Measurements from ENCODE around the gene KRT77. TPM values are rescaled to one million over a fixed set of nuclear protein-coding genes. Genes with fewer than 3 reads are reported as not detected.

KRT77 gene
- total RNA-seq, 3 donors from 2014 or later (not counting 1 experiment from before 2014, with no cell fraction given), result not detected

- H3K27ac ChIP-seq (ENCODE audit: low read length), result peak overlapping the region; percentile 89
- no peaks in the 10 kb centered on the region for H3K36me3 ChIP-seq (ENCODE audit: control insufficient read depth, insufficient read depth, low read length)
- H3K4me3 Mint-ChIP-seq, result peak overlapping the region; percentile 84
- no peaks in the 10 kb centered on the region for H3K9me3 Mint-ChIP-seq
- no peak overlapping the region for H3K4me3 ChIP-seq (ENCODE audit: low read length)
- WGBS (ENCODE audit: insufficient coverage), result 66% methylated on average over 4 of the region's 4 CpGs
- no peaks in the 10 kb centered on the region for H3K27me3 ChIP-seq (ENCODE audit: control insufficient read depth, insufficient read depth, low read length)
- DNase-seq, result no peak
- ATAC-seq, result peak in 1 of 3 donors; percentile 1
- TF ChIP-seq CTCF (IDR thresholded peaks at IDR 0.05), result no peak
- H3K9me3 ChIP-seq (ENCODE audit: control insufficient read depth, insufficient read depth, low read length), result peaks cover 3% of the 10 kb centered on the region
- H3K27me3 Mint-ChIP-seq (ENCODE audit: low read depth in 2 of 2), result no peaks in the 10 kb centered on the region
- intact Hi-C loops (cut with micrococcal nuclease), result loop anchor here (1.0 to 5.0 kb wide), 6 partner anchors 10 to 190 kb away; partner anchors contain the start of gene KRT1
- H3K4me1 Mint-ChIP-seq, result peaks cover 73 to 88% of the 10 kb centered on the region in 2 donors
- peaks cover 42% of the 10 kb centered on the region for H3K4me1 ChIP-seq (ENCODE audit: control insufficient read depth, insufficient read depth, low read length)
- peak overlapping the region; percentile 97 to 98 for H3K27ac Mint-ChIP-seq
- H3K36me3 Mint-ChIP-seq, result no peaks in the 10 kb centered on the region
Observed at GRCh38 chr12:52645982-52646381, 57.3 kb downstream of the KRT77 start.

- peak overlapping the region; percentile 97 to 98 for H3K27ac Mint-ChIP-seq
- ATAC-seq, result peak; percentile 85 to 91 (median 90)
- Histone ChIP-seq H3K4me1 (ENCODE audit: control insufficient read depth, insufficient read depth, low read length) (peaks cover 42% of the 10 kb centered on the region), H3K36me3 (ENCODE audit: control insufficient read depth, insufficient read depth, low read length) (no peaks in the 10 kb centered on the region), H3K4me3 (ENCODE audit: low read length) (no peak overlapping the region), H3K27ac (ENCODE audit: low read length) (peak overlapping the region; percentile 89), H3K27me3 (ENCODE audit: control insufficient read depth, insufficient read depth, low read length) (no peaks in the 10 kb centered on the region), H3K9me3 (ENCODE audit: control insufficient read depth, insufficient read depth, low read length) (peaks cover 3% of the 10 kb centered on the region)
- no peaks in the 10 kb centered on the region for H3K36me3 Mint-ChIP-seq
- H3K4me1 Mint-ChIP-seq, result peaks cover 75 to 86% of the 10 kb centered on the region in 2 donors
- WGBS (ENCODE audit: insufficient coverage), result 45% methylated on average over 7 of the region's 7 CpGs
- peak; percentile 51 to 88 for DNase-seq
- H3K9me3 Mint-ChIP-seq, result no peaks in the 10 kb centered on the region
- TF ChIP-seq CTCF (IDR thresholded peaks at IDR 0.05), result no peak
- H3K4me3 Mint-ChIP-seq, result peak overlapping the region; percentile 84
- no peaks in the 10 kb centered on the region for H3K27me3 Mint-ChIP-seq (ENCODE audit: low read depth in 2 of 2)
- intact Hi-C loops (cut with micrococcal nuclease), result loop anchor here (1.0 to 5.0 kb wide), 6 partner anchors 9 to 191 kb away; partner anchors contain the start of gene KRT1
Observed at GRCh38 chr12:52645120-52645761, 58.1 kb downstream of the KRT77 start.

GRCh38 chr12:52644078-52644415, 59.3 kb downstream of the KRT77 start:
- Histone ChIP-seq H3K27ac (ENCODE audit: low read length) (peak overlapping the region; percentile 89), H3K27me3 (ENCODE audit: control insufficient read depth, insufficient read depth, low read length) (no peaks in the 10 kb centered on the region), H3K4me3 (ENCODE audit: low read length) (no peak overlapping the region), H3K36me3 (ENCODE audit: control insufficient read depth, insufficient read depth, low read length) (no peaks in the 10 kb centered on the region), H3K4me1 (ENCODE audit: control insufficient read depth, insufficient read depth, low read length) (peaks cover 42% of the 10 kb centered on the region), H3K9me3 (ENCODE audit: control insufficient read depth, insufficient read depth, low read length) (peaks cover 3% of the 10 kb centered on the region)
- Mint-ChIP-seq H3K36me3 (no peaks in the 10 kb centered on the region), H3K4me3 (no peak overlapping the region), H3K4me1 (peaks cover 69 to 77% of the 10 kb centered on the region in 2 donors), H3K27me3 (ENCODE audit: low read depth in 2 of 2) (no peaks in the 10 kb centered on the region), H3K9me3 (no peaks in the 10 kb centered on the region), H3K27ac (peak overlapping the region; percentile 97 to 98)
- no peak for TF ChIP-seq CTCF (IDR thresholded peaks at IDR 0.05)
- DNase-seq, result no peak
- ATAC-seq, result no peak
- 93% methylated on average over 6 of the region's 6 CpGs for WGBS (ENCODE audit: insufficient coverage)
- intact Hi-C loops (cut with micrococcal nuclease), result loop anchor here (2.0 kb wide), 2 partner anchors 57 to 85 kb away; no protein-coding TSS in a partner anchor

Measured in natural killer cell (primary cell).